COLO829 (cell line): Measurements from ENCODE around the gene ZNF786.
"Not testable (repeated sequence)": the region's sequence is repeated elsewhere in the genome, so short reads cannot be mapped to it uniquely, and the experiment has no call there.

Experiments
- DNase-seq: peaks from one replicate; pipeline ENCODE4 v3.0.0; 2012; ENCODE audit warnings: low spot score

ZNF786 gene

DNA sequence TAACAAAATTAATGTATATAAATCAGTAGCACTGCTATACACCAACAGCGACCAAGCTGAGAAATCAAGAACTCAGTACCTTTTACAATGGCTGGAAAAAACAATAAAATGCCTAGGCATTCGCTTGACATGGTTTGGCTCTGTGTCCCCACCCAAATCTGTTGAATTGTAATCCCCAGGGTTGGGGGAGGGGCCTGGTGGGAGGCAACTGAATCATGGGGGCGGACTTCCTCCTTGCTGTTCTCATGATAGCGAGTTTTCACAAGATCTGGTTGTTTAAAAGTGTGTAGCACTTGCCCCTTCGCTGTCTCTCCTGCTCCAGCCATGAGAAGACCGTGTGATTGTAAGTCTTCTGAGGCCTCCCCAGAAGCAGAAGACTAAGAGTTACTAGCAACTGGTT is 8.6 kb downstream of the ZNF786 start:
- no peak for DNase-seq

DNA sequence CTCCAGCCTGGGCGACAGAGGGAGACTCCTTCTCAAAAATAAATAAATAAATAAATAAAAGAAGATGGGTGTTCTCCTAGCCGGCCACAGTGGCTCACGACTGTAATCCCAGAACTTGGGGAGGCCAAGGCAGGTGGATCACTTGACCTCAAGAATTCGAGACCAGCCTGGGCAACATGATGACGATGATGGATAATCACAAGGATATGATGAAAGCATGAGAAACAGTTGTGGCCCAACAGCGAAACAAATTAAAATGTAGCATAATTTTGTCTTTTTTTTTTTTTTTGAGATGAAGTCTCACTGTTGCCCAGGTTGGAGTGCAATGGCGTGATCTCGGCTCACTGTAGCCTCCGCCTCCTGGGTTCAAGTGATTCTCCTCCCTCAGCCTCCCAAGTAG is 12.9 kb downstream of the ZNF786 start:
- no peak for DNase-seq

DNA sequence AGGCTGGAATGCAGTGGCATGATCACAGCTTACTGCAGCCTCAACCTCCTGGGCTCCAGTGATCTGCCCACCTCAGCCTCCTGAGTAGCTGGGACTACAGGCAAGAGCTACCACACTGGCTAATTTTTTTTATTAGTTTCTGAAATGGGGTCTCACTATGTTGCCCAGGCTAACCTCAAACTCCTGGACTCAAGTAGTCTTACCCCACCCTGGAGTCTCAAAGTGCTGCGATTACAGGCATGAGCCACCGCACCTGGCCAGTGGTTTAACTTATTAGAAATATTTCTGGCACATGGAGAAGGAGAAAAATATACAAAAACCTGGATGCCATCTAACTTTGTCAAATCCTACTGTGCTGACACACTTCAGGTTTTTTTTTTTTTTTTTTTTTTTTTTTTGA is 15.2 kb downstream of the ZNF786 start:
- DNase-seq = no peak

GRCh38 chr7:149074116-149074885 is 16.2 kb downstream of the ZNF786 start:
- DNase-seq = no peak

- DNase-seq = no peak
These were observed 18.1 kb downstream of the ZNF786 start for GRCh38 chr7:149072438-149072775.

DNA sequence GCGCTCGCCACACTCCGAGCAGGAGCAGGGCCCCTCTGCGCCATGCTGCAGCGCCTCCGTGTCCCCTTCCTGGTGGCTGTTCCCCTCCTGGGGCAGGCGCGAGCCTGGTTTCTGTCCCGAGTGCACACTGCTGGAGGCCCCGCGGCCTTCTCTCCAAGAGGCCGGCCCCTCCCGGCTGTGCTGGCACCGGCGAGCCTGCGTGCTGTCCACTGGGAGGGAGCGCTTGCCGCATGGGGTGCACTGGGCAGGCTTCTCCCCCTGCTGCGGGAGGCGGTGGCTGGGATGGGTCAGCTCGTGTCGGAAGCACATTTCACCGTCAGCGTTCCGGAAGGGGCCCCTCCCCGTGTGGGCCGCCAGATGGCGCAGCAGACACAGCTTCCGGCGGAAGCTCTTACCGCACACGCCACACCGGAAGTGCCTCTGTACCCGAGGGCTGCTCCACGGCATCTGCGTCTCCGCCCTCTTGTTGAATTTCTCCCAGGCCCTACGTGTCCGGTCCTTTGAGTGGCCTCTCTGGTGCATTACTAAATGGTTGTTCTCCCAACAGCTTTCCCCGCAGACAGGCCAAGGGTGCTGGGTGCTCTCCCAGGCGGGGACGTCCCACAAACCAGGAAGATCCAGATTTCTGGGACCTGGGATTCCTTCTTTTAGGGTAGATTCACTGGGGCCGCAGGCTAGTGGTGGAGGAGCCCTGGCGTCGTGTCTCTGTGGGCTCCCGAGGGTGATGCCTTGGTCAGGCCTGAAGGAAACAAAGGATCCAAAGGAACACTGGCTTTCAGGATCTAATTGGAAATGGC is 18.7 kb downstream of the ZNF786 start:
- DNase-seq = no peak

DNA sequence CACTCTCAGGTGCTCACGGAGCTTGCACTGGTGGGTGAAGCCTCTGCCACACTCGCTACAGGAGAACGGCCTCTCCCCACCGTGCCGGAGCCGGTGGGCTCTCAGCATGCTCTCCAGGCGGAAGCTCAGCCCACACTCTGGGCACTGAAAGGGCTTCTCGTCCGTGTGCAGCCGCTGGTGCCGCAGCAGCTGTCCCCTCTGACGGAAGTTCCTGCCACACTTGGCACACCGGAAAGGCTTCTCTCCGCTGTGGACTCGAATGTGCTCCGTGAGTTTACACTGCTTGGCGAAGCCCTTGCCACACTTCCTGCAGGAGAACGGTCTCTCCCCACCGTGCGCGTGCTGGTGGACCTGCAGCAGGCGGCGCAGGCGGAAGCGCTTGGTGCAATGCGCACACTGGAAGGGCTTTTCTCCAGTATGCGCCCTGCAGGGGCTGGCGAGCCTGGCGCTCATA is 19.3 kb downstream of the ZNF786 start:
- no peak for DNase-seq

- no peak for DNase-seq
These were observed 20.0 kb downstream of the ZNF786 start for GRCh38 chr7:149070372-149071125.

DNA sequence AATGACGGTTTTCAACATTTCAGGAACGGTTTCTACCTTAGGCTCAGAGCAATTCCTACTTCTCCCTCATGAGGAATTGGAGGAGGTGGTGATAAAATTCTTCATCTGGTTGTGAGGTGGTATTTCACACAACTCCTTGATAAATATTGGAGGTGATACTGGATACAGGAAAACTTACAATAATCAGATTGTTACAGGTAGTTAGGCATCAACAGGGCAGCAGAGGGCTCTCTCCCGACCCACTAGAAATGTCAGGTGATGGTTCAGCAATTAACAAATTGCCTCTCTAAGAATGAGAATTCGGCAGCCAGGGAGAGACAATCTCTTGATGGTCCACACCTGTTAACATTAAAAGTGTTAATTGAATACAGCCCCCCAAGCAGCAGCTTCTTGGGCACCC is 22.6 kb downstream of the ZNF786 start:
- DNase-seq = no peak

GRCh38 chr7:149063476-149063875 is 27.0 kb downstream of the ZNF786 start:
- no peak for DNase-seq

DNA sequence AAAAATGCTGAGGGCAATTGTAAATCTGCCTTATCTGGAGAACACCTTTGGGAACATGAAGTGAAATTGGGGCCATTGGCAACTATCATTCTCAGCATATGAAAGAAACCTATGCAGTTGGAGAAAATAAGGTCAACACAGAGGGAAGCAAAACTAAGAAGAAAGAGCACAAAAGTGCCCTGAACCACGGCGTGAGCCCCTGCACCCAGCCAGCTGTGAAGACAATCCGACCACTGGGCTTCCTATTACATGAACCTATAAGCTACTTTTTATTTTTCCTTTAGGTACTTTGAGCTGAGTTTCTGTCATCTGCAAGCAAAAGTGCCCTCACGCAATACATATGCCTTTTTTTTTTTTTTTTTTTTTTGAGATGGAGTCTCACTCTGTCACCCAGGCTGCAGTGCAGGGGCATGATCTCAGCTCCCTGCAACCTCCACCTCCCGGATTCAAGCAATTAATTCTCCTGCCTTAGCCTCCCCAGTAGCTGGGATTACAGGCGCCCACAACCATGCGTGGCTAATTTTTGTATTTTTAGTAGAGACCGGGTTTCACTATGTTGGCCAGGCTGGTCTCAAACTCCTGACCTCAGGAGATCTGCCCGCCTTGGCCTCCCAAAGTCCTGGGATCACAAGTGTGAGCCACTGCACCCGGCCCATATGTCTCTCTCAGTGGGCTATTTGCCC is 28.2 kb downstream of the ZNF786 start:
- not testable (repeated sequence) for DNase-seq

DNA sequence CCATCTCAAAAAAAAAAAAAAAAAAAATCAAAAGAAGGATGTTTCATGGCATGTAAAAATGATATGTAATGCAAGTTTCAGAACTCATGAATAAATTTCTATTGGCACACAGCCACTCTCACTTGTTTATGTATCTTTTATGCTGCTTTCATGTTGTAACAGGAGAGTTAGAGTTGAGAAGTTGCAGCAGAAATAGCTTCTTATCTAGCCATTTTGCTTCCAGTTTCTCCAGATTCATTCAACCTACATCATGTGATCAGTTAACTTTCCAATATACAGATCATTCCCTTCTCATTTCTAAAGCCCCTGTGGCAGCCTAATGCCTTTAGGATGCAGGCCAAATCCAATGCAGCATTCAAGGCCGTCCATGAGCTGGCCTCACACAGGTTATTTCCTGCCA is 30.4 kb downstream of the ZNF786 start:
- no peak for DNase-seq

DNA sequence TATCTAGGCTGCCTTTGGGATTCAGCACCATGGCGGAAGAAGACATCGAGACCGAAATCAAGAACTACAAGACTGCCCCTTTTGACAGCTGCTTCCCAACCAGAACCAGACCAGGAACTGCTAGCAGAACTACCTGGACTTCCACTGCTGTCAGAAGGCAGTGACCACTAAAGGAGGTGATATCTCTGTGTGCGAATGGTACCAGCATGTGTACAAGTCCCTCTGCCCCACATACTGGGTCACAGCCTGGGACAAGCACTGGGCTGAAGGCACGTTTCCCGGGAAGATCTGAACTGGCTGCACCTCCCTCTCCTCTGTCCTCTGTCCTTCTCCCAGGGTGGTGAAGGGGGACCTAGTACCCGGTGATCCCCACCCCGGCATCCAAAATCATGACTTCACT is 36.6 kb downstream of the ZNF786 start:
- DNase-seq = no peak

DNA sequence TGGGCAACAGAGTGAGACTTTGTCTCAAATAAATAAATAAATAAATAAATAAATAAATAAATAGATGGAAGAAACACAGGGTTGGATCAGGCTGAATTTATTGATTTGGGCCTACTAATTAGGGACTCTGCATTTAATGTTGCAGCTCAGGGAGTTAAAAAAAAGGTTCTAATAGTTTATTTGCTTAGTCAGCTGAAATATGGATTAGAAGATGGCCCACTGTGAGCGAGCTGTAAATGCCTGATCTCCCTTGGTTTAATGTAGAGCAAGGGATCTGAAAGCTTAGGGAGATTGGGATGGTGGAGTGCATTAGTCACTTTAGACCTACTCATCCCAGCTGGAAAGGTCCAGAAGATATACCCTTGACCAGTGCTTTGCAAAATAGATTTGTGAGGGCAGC is 37.1 kb downstream of the ZNF786 start:
- DNase-seq = no peak

DNA sequence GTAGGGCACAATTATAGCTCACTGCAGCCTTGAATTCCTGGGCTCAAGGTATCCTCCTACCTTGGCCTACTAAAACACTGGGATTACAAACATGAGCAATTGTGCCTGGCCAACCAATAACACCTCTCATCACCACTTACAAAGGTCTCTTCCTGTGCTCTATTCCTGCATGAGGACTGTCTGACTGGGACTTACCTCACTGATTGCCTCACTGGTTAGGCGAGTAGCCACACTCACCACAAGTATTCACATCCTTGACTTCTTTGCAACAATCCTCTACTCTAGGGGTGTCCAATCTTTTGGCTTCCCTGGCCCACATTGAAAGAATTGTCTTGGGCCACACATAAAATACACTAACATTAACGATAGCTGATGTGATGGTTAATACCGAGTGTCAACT is 39.6 kb downstream of the ZNF786 start:
- no peak for DNase-seq

DNA sequence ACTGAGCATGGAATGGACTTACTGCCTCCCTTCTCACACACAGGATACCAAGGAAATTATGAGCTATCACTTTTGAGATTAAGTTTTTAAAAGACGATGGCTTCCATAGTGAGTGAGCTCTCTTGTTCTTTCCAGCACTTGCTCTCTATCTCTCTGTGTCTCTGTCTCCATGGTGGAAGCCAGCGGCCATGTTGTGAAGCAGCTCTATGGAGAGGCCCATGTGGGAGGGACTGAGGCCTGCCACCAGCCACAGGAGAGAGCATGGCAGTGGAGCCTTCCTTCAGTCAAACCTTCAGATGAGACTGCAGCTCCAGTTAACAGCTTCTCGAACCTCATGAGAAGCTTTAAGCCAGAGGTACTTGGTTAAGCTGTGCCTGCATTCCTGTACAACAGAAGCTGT is 41.7 kb downstream of the ZNF786 start:
- DNase-seq = no peak

DNA sequence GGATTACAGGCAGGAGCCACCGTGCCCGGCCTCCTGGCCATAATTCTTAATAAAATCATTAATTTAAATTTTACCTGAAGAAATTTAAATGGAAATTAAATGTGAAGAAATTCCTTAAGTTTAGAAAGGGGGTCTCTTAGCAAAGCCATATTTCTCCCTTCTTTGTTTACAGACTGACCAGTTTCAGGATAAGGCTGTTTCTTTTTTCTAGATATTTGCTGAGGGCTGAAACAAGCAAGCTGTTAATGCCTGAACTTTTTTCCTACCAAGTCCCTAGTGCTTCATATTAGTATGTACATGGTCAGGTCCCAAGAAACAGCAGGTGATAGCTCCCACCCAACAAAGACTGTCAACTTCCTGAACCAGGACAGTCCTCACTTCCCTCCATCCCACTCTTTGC is 44.1 kb downstream of the ZNF786 start:
- DNase-seq = no peak

GRCh38 chr7:149043936-149044335 is 46.6 kb downstream of the ZNF786 start:
- no peak for DNase-seq

GRCh38 chr7:149041350-149041749 is 49.2 kb downstream of the ZNF786 start:
- no peak for DNase-seq

DNA sequence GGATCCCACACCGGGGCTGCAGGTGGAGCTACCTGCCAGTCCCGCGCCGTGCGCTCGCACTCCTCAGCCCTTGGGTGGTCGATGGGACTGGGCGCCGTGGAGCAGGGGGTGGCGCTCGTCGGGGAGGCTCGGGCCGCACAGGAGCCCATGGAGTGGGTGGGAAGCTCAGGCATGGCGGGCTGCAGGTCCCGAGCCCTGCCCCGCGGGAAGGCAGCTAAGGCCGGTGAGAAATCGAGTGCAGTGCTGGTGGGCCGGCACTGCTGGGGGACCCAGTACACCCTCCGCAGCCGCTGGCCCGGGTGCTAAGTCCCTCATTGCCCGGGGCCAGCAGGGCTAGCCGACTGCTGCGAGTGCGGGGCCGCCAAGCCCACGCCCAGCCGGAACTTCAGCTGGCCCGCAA is 51.9 kb downstream of the ZNF786 start:
- not testable (repeated sequence) for DNase-seq

DNA sequence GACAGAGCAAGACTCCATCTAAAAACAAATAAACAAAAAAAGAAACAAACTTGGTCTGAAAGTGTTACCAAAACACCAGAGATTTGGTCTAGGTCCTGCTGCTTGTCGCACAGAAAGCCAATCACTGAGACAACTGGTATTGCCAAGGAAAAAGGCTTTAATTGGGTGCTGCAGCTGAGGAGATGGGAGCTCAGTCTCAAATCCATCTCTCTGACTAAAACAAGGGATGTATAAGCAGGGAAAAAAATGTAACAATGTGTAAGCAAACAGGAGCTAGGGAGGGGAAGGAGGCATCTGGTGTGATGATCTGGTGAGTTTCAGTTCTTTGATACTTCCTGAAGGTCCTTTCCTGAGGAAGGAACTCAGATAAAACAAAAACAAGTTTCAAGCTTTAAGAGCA is 53.8 kb downstream of the ZNF786 start:
- DNase-seq = no peak

DNA sequence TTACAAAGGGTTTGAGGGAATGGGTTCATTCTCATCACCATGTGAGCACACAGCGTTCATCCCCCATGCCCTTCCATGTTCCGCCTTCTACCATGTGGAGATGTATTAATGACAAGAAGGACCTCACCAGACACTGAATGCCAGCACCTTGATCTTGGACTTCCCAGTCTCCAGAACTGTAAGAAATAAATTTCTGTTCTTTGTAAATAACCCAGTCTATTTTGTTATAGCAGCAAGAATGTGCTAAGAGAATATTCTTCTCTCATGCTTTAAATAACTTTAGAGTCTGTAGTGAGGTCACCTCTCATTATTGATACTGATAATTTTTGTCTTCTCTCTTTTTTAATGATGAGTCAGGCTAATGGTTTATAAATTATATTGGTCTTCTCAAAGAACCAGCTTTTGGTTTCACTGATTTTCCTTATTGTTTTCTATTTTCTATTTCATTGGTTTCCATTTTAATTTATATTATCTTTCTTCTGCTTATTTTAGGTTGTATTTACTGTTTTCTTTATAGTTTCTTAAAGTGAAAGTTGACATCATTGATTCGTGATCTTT is 59.1 kb downstream of the ZNF786 start:
- no peak for DNase-seq
